LNCAP (cell line): ENCODE measurements around the gene SGPL1.

Source experiments
- CTCF ChIP-seq: fragments of 450-650 bp; IDR thresholded peaks from 2 replicates; pipeline ENCODE4 v1.5.1; 2017; ENCODE audit warnings: mild to moderate bottlenecking

SGPL1 gene

DNA sequence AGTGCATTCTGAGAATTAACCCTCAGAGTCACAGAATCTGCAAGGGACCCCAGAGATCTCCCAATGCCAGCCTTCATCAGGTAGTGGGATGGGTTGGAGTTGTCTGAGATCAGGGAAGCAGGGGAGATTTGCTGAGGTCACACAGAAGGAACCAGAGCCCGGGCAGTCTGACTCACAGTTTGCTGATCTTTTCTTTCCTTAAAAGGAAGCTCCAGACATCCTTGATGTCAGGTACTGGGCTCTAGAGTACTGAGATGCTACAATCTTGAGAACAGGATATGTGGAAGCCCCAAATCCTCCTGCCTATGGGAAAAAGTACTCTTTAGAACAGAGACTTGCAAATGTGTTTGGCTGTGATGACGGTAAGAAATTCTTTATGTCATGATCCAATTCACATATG, 31.3 kb upstream of the SGPL1 start:
- no peak for TF ChIP-seq CTCF

GRCh38 chr10:70785190-70785589, 30.6 kb upstream of the SGPL1 start, which contains the start of gene TBATA:
Gene TBATA, minus strand, starts transcription at chr10:70785377. Its CDS starts 1,998 bp downstream, at chr10:70783379.
- TF ChIP-seq CTCF: no peak

DNA sequence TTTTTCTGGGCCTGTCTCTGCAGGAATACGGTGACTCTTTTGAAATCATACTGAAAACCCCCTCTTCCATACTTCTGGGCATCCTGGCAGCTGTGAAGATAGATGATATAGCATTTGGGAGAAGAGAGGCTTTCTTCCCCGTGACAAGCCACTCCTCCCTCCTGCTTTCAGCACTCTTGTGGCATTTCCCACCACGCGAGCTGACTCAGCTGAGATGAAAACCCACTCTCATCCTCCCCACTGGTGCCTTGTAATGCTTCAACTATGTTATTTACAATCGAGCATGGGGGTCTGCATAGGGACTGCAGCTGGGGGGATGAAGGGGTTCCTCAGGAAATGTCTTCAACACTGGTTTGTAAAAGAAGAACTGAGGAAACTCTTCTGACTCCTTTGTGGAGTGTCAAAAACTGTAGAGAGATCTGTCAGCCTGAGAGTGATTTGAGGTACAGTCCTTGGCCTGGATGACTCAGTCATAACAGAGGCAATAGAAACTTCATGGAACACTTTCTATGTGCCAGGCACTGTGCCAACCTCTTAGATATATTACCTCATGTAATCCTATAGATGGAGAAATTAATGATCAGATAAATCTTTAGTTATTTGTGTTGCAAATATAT, 28.8 kb upstream of the SGPL1 start:
- TF ChIP-seq CTCF: no peak

GRCh38 chr10:70791386-70792039, 24.2 kb upstream of the SGPL1 start:
- TF ChIP-seq CTCF: no peak

- no peak for TF ChIP-seq CTCF
Measured at GRCh38 chr10:70795613-70796012, 20.1 kb upstream of the SGPL1 start.

DNA sequence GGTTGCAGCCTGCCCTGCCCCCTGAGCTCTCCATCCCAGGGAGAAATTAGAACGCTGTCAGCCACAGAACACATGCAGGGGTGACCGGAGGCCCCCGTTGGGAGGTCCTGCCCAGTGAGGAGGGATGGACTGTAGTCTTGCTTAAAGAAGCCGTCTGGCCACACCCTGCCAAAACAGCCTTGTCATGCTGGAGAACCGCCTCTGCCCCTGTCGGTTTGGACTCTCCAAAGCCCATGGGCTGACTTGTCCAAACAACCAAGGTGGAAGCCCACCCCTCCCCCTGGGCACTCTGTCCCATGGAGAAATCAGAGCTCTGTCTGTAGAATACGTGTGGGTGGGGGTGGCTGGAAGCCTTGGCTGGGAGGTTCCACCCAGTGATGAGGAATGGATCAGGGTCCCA, 17.9 kb upstream of the SGPL1 start:
- TF ChIP-seq CTCF: no peak

GRCh38 chr10:70799124-70799523, 16.6 kb upstream of the SGPL1 start:
- TF ChIP-seq CTCF: no peak

DNA sequence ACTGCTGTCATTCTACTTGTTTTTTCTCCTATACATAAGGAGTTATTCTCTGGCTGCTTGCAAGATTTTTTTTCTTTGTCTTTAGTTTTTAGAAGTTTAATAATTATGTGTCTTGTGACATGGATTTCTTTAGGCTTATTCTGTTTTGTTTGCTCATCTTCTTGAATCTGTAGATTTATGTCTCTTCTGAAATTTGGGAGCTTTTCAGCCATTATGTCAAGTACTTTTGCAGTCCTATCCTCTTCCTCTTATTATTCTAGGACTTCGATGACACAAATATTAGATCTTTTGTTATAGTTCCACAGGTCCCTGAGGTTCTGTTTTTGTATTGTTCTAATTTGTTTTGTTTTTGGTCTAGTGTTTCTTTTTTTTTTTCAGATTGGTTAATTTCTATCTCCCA, 13.9 kb upstream of the SGPL1 start:
- TF ChIP-seq CTCF: no peak
